ENCODE measurements around the gene RGS9BP. TPM values are rescaled to one million over a fixed set of nuclear protein-coding genes. Genes with fewer than 3 reads are reported as not detected.

RGS9BP gene
- total and polyA plus RNA-seq, 2 of the 13 experiments (the other 11 are each of a cell fraction or from before 2014, with no cell fraction given) = 0.01 TPM; not detected in 1

GRCh38 chr19:32719611-32720059 lies 44.0 kb downstream of the RGS9BP start, which contains the start of gene TDRD12:
Gene TDRD12, plus strand, starts transcription at chr19:32719767. Its CDS starts 306 bp downstream, at chr19:32720073.
- ChIA-PET POLR2A (no interaction called here), CTCF (ENCODE audit: low intra/inter-chr PET ratio, low total read pairs) (no interaction called here)
- H3K4me3 ChIP-seq (replicated peaks in 1 of 3; ENCODE audit: insufficient read depth in 1 of 3, low read depth in 2 of 3, low read length in 3 of 3) = no peak within 1 kb of the TSS
- no peak within 1 kb of the TSS for H2AFZ ChIP-seq (ENCODE audit: low read length)
- DNase-seq (ENCODE audit: low spot score) = no peak
- FAIRE-seq = no peak
- H3K79me2 ChIP-seq (ENCODE audit: insufficient read depth, low read length) = no peaks in the 10 kb centered on the region
- no peak within 1 kb of the TSS for H3K4me2 ChIP-seq (ENCODE audit: low read depth, low read length)
- no peaks in the 10 kb centered on the region for H3K36me3 ChIP-seq (replicated peaks in 1 of 2; ENCODE audit: control insufficient read depth in 1 of 2, insufficient read depth in 2 of 2, low read length in 2 of 2)
- in situ Hi-C loops (cut with HindIII; ENCODE audit: extremely low pct_ligation_motif_present, low pct_unique_long_range_greater_than_20kb) = no loop called here
- H3K4me1 ChIP-seq (ENCODE audit: insufficient read depth, low read length) = no peaks in the 10 kb centered on the region
- peak; percentile 52 for ATAC-seq
- 97% methylated on average over 16 of the region's 44 CpGs for WGBS (ENCODE audit: low lambda C conversion rate)
- intact Hi-C loops (cut with micrococcal nuclease; ENCODE audit: unreplicated experiment) = no loop called here
- H3K9ac ChIP-seq (ENCODE audit: insufficient read depth, low read depth, low read length) = no peak within 1 kb of the TSS
- no peak within 1 kb of the TSS for H3K27ac ChIP-seq (ENCODE audit: extremely low read length, insufficient read depth, low read length)
- no peaks in the 10 kb centered on the region for H4K20me1 ChIP-seq (ENCODE audit: insufficient read depth, low read length)
- H3K27me3 ChIP-seq (ENCODE audit: control insufficient read depth in 1 of 2, insufficient read depth in 2 of 2, low read length in 2 of 2) = peaks cover 0 to 4% of the 10 kb centered on the region in 2 experiments; a peak in 2 of 5 replicates
- no TSS peak for BruUV-seq (replicated peaks)
- H3K9me3 ChIP-seq (ENCODE audit: low read length) = no peaks in the 10 kb centered on the region
- TF ChIP-seq, protein P1, sequence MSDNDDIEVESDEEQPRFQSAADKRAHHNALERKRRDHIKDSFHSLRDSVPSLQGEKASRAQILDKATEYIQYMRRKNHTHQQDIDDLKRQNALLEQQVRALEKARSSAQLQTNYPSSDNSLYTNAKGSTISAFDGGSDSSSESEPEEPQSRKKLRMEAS (IDR thresholded peaks at IDR 0.05) = peak; percentile 30; the same call in 1 of the 2 replicates
- no peak for TF ChIP-seq ONECUT2 (CRISPR knock-in tag; IDR thresholded peaks at IDR 0.05)
- no peak for TF ChIP-seq ZNF382 (CRISPR knock-in tag; IDR thresholded peaks at IDR 0.05; ENCODE audit: borderline replicate concordance)
- TF ChIP-seq POGZ (CRISPR knock-in tag; IDR thresholded peaks at IDR 0.05) = peak; percentile 67
- TF ChIP-seq ZMYM4 (CRISPR knock-in tag; IDR thresholded peaks at IDR 0.05) = peak; percentile 62; the same call in 1 of the 2 replicates
- TF ChIP-seq MXD3 (CRISPR knock-in tag; IDR thresholded peaks at IDR 0.05) = no peak
- no peak for TF ChIP-seq NFYC (CRISPR knock-in tag; IDR thresholded peaks at IDR 0.05)
- TF ChIP-seq ATF1 (CRISPR knock-in tag; IDR thresholded peaks at IDR 0.05) = no peak
- TF ChIP-seq ZNF547 (CRISPR knock-in tag; IDR thresholded peaks at IDR 0.05) = no peak
- TF ChIP-seq PAWR (CRISPR knock-in tag; IDR thresholded peaks at IDR 0.05; ENCODE audit: borderline replicate concordance) = no peak
- TF ChIP-seq E2F5 (CRISPR knock-in tag; conservative IDR thresholded peaks at IDR 0.05) = no peak
- peak; percentile 46 for TF ChIP-seq CTCF (CRISPR knock-in tag; IDR thresholded peaks at IDR 0.05)
- TF ChIP-seq, protein P2, sequence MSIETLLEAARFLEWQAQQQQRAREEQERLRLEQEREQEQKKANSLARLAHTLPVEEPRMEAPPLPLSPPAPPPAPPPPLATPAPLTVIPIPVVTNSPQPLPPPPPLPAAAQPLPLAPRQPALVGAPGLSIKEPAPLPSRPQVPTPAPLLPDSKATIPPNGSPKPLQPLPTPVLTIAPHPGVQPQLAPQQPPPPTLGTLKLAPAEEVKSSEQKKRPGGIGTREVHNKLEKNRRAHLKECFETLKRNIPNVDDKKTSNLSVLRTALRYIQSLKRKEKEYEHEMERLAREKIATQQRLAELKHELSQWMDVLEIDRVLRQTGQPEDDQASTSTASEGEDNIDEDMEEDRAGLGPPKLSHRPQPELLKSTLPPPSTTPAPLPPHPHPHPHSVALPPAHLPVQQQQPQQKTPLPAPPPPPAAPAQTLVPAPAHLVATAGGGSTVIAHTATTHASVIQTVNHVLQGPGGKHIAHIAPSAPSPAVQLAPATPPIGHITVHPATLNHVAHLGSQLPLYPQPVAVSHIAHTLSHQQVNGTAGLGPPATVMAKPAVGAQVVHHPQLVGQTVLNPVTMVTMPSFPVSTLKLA (IDR thresholded peaks at IDR 0.05) = peak; percentile 83
- TF ChIP-seq THAP7 (CRISPR knock-in tag; IDR thresholded peaks at IDR 0.05) = no peak
- TF ChIP-seq FOXP1 (IDR thresholded peaks at IDR 0.05) = no peak
- no peak for TF ChIP-seq FOXP1 (CRISPR knock-in tag; IDR thresholded peaks at IDR 0.05)
- TF ChIP-seq, protein P3, sequence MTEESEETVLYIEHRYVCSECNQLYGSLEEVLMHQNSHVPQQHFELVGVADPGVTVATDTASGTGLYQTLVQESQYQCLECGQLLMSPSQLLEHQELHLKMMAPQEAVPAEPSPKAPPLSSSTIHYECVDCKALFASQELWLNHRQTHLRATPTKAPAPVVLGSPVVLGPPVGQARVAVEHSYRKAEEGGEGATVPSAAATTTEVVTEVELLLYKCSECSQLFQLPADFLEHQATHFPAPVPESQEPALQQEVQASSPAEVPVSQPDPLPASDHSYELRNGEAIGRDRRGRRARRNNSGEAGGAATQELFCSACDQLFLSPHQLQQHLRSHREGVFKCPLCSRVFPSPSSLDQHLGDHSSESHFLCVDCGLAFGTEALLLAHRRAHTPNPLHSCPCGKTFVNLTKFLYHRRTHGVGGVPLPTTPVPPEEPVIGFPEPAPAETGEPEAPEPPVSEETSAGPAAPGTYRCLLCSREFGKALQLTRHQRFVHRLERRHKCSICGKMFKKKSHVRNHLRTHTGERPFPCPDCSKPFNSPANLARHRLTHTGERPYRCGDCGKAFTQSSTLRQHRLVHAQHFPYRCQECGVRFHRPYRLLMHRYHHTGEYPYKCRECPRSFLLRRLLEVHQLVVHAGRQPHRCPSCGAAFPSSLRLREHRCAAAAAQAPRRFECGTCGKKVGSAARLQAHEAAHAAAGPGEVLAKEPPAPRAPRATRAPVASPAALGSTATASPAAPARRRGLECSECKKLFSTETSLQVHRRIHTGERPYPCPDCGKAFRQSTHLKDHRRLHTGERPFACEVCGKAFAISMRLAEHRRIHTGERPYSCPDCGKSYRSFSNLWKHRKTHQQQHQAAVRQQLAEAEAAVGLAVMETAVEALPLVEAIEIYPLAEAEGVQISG (CRISPR knock-in tag; IDR thresholded peaks at IDR 0.05) = peak; percentile 96

All from HepG2 (cell line).